ENCODE data around the gene CD79A. TPM values are rescaled to one million over a fixed set of nuclear protein-coding genes. Genes with fewer than 3 reads are reported as not detected.

CD79A gene
- total RNA-seq (under 1 TPM; 0.22 to 0.59 TPM), polyA plus RNA-seq (ENCODE audit: insufficient read length in 2 of 2) (under 1 TPM in 1 of 2 donors, not detected in 1; 0.44 TPM)
- long read RNA-seq, donor 1: 0 reads
- long read RNA-seq, donor 2: 0 reads
- long read RNA-seq, donor 3: 0 reads
- long read RNA-seq, donor 4: 0 reads

DNA sequence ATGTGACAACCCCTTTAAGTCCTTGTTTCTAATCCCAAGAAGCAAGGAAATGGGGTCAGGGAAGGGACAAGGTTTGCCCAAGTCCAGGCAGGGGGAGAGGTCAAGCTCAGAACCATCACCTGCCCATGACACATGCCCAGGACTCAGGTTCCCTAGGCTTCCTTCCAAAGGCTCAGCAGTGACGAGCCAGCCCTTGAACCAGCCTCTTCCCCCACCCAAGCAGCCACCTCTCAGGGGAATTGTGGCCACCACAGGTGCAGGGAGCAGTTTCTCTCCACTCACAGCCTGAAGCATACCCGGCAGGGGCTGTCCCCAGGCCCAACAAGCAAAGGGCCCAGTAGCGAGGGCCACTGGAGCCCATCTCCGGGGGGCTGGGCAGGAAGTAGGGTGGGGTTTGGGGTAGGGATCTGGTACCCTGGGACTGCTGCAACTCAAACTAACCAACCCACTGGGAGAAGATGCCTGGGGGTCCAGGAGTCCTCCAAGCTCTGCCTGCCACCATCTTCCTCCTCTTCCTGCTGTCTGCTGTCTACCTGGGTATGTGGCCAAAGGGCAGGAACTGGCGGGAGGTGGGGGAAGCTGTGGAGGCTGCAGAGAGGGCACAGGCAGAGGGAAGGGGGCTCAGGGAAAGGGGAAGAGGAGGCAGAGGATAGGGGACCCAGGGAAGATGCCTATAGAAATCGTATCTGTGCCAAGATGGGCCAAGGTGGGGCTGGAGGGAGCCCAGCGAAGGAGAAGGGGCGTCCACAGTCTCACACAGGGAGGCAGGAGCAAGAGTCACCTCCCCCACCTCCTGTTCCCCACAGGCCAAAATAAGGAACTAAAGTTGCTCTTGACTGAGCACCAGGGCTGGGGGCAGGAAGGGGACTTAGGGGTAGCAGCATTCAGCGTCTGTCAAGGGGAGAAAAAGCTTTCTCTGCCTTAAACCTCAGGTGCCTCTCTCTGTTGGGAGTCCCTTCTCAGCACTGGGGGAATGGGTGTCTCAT lies at the start of gene CD79A:
CD79A (plus strand) TSS at position 433 of the 986 bp plus-strand sequence; CDS start at position 459, 26 bp downstream.
- Histone ChIP-seq H3K4me3 (ENCODE audit: low read depth, low read length) (no peak within 1 kb of the TSS), H3K9me3 (ENCODE audit: control insufficient read depth, insufficient read depth, low read length) (no peaks in the 10 kb centered on the region), H3K27ac (ENCODE audit: low read depth, low read length) (no peak within 1 kb of the TSS), H3K27me3 (ENCODE audit: control insufficient read depth, insufficient read depth, low read length) (peaks cover 3% of the 10 kb centered on the region), H3K4me1 (ENCODE audit: control insufficient read depth, insufficient read depth, low read length) (peaks cover 3% of the 10 kb centered on the region), H3K36me3 (ENCODE audit: control insufficient read depth, insufficient read depth, low read length) (peaks cover 13% of the 10 kb centered on the region)
- WGBS (ENCODE audit: insufficient coverage): 45% methylated on average over 4 of the region's 9 CpGs
- DNase-seq (ENCODE audit: low read depth in 4 of 6, low spot score in 6 of 6): no peak

DNA sequence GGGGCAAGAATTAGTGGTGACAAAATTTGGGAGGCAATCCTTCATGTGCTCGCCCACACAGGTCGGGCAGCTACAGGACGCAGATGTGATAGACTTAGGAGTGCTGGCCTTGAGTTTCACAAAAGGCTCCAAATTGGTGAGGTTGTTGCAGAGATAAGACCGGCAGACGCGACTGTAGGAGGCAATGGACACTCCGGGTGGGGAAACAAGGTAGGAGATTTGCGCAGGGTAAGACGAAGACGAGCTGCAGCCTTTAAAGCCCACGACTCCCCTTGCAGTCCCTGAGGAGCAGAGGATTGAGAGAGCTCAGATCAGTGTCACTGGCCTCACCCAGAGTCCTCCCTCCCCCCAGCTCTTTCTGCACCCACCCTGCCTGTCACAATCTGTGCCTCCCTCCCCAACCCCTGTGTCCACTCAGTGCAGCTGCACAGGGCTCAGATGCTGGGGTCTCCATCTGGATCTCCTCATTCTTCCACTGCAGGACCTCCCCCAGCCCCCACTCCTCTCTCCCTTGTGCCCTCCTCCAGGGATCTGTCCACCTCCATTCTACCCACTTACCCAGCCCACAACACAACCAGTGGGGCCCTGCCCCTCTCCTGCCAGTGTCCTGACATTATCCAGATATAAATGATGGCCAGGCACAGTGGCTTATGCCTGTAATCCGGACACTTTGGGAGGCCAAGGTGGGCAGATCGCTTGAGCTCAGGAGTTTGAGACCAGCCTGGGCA lies 38.9 kb upstream of the CD79A start:
- Histone ChIP-seq H3K4me3 (ENCODE audit: low read depth, low read length) (no peak overlapping the region), H3K36me3 (ENCODE audit: control insufficient read depth, insufficient read depth, low read length) (no peaks in the 10 kb centered on the region), H3K9me3 (ENCODE audit: control insufficient read depth, insufficient read depth, low read length) (no peaks in the 10 kb centered on the region), H3K27ac (ENCODE audit: low read depth, low read length) (no peak overlapping the region), H3K27me3 (ENCODE audit: control insufficient read depth, insufficient read depth, low read length) (peaks cover 4% of the 10 kb centered on the region), H3K4me1 (ENCODE audit: control insufficient read depth, insufficient read depth, low read length) (no peaks in the 10 kb centered on the region)
- DNase-seq (ENCODE audit: low read depth in 4 of 6, low spot score in 6 of 6): no peak
- WGBS (ENCODE audit: insufficient coverage): 56% methylated on average over 7 of the region's 13 CpGs

- 72% methylated on average over 2 of the region's 2 CpGs for WGBS (ENCODE audit: insufficient coverage)
- H3K4me1 ChIP-seq (ENCODE audit: control insufficient read depth, insufficient read depth, low read length): no peaks in the 10 kb centered on the region
- no peaks in the 10 kb centered on the region for H3K36me3 ChIP-seq (ENCODE audit: control insufficient read depth, insufficient read depth, low read length)
- no peaks in the 10 kb centered on the region for H3K9me3 ChIP-seq (ENCODE audit: control insufficient read depth, insufficient read depth, low read length)
- DNase-seq (ENCODE audit: low read depth in 4 of 6, low spot score in 6 of 6): no peak
- peaks cover 4% of the 10 kb centered on the region for H3K27me3 ChIP-seq (ENCODE audit: control insufficient read depth, insufficient read depth, low read length)
- H3K27ac ChIP-seq (ENCODE audit: low read depth, low read length): no peak overlapping the region
- no peak overlapping the region for H3K4me3 ChIP-seq (ENCODE audit: low read depth, low read length)
Measured at GRCh38 chr19:41839211-41839610, 37.9 kb upstream of the CD79A start.

GRCh38 chr19:41843371-41843770 lies 33.7 kb upstream of the CD79A start:
- H3K27ac ChIP-seq (ENCODE audit: low read depth, low read length): no peak overlapping the region
- no peaks in the 10 kb centered on the region for H3K36me3 ChIP-seq (ENCODE audit: control insufficient read depth, insufficient read depth, low read length)
- DNase-seq (ENCODE audit: low read depth in 4 of 6, low spot score in 6 of 6): no peak
- WGBS (ENCODE audit: insufficient coverage): 85% methylated on average over 7 of the region's 7 CpGs
- peaks cover 3% of the 10 kb centered on the region for H3K27me3 ChIP-seq (ENCODE audit: control insufficient read depth, insufficient read depth, low read length)
- no peaks in the 10 kb centered on the region for H3K9me3 ChIP-seq (ENCODE audit: control insufficient read depth, insufficient read depth, low read length)
- H3K4me3 ChIP-seq (ENCODE audit: low read depth, low read length): no peak overlapping the region
- H3K4me1 ChIP-seq (ENCODE audit: control insufficient read depth, insufficient read depth, low read length): no peaks in the 10 kb centered on the region

- Histone ChIP-seq H3K27ac (ENCODE audit: low read depth, low read length) (no peak within 1 kb of the TSS), H3K4me3 (ENCODE audit: low read depth, low read length) (no peak within 1 kb of the TSS), H3K27me3 (ENCODE audit: control insufficient read depth, insufficient read depth, low read length) (no peaks in the 10 kb centered on the region), H3K36me3 (ENCODE audit: control insufficient read depth, insufficient read depth, low read length) (no peaks in the 10 kb centered on the region), H3K4me1 (ENCODE audit: control insufficient read depth, insufficient read depth, low read length) (no peaks in the 10 kb centered on the region), H3K9me3 (ENCODE audit: control insufficient read depth, insufficient read depth, low read length) (no peaks in the 10 kb centered on the region)
- DNase-seq (ENCODE audit: low read depth in 4 of 6, low spot score in 6 of 6): no peak
- 76% methylated on average over 30 of the region's 30 CpGs for WGBS (ENCODE audit: insufficient coverage)
Measured at GRCh38 chr19:41844601-41845000, 32.5 kb upstream of the CD79A start, which contains the start of gene LYPD4. Gene LYPD4, minus strand, starts transcription at chr19:41844683. Its CDS starts 5,398 bp downstream, at chr19:41839285.

GRCh38 chr19:41845001-41845050 lies 32.3 kb upstream of the CD79A start, which contains the start of gene DMRTC2:
Gene DMRTC2, plus strand, starts transcription at chr19:41845042. Its CDS starts 2,387 bp downstream, at chr19:41847429.
- no peak within 1 kb of the TSS for H3K27ac ChIP-seq (ENCODE audit: low read depth, low read length)
- 93% methylated on average over 3 of the region's 3 CpGs for WGBS (ENCODE audit: insufficient coverage)
- H3K4me3 ChIP-seq (ENCODE audit: low read depth, low read length): no peak within 1 kb of the TSS
- H3K4me1 ChIP-seq (ENCODE audit: control insufficient read depth, insufficient read depth, low read length): no peaks in the 10 kb centered on the region
- no peaks in the 10 kb centered on the region for H3K27me3 ChIP-seq (ENCODE audit: control insufficient read depth, insufficient read depth, low read length)
- no peak for DNase-seq (ENCODE audit: low read depth in 4 of 6, low spot score in 6 of 6)
- H3K9me3 ChIP-seq (ENCODE audit: control insufficient read depth, insufficient read depth, low read length): no peaks in the 10 kb centered on the region
- no peaks in the 10 kb centered on the region for H3K36me3 ChIP-seq (ENCODE audit: control insufficient read depth, insufficient read depth, low read length)

- 91% methylated on average over 10 of the region's 23 CpGs for WGBS (ENCODE audit: insufficient coverage)
- no peaks in the 10 kb centered on the region for H3K4me1 ChIP-seq (ENCODE audit: control insufficient read depth, insufficient read depth, low read length)
- DNase-seq (ENCODE audit: low read depth in 4 of 6, low spot score in 6 of 6): no peak
- no peak overlapping the region for H3K27ac ChIP-seq (ENCODE audit: low read depth, low read length)
- H3K4me3 ChIP-seq (ENCODE audit: low read depth, low read length): no peak overlapping the region
- no peaks in the 10 kb centered on the region for H3K36me3 ChIP-seq (ENCODE audit: control insufficient read depth, insufficient read depth, low read length)
- H3K9me3 ChIP-seq (ENCODE audit: control insufficient read depth, insufficient read depth, low read length): no peaks in the 10 kb centered on the region
- H3K27me3 ChIP-seq (ENCODE audit: control insufficient read depth, insufficient read depth, low read length): no peaks in the 10 kb centered on the region
Measured at GRCh38 chr19:41845051-41845590, 32.0 kb upstream of the CD79A start.

DNA sequence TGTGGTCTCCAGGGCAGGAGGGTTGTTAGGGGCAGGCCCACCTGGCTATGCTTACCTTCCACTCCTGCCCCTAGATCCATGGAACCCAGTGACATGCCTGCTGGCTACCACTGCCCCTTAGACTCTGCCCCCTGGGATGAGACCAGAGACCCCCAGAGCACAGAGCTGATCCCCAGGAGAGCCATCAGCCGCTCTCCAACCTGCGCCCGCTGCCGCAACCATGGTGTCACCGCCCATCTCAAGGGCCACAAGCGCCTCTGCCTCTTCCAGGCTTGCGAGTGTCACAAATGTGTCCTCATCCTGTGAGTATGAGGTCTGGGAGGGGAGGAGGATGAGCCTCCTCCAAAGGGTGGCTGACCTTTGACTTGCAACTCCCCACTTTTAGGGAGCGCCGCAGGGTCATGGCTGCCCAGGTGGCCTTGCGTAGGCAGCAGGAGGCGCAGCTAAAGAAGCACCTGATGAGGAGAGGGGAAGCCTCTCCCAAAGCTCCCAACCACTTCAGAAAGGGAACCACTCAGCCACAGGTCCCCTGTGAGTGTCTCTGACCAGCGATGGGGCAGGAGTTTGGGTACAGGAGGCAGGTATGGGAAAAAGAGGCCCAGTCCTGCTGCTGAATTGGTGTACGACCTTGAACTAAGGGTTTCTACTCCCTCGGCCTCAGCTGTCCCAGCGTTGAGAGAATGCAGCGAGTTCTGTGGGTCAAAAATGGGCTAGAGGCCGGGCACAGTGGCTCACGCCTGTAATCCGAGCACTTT lies 29.6 kb upstream of the CD79A start:
- Histone ChIP-seq H3K4me1 (ENCODE audit: control insufficient read depth, insufficient read depth, low read length) (no peaks in the 10 kb centered on the region), H3K9me3 (ENCODE audit: control insufficient read depth, insufficient read depth, low read length) (no peaks in the 10 kb centered on the region), H3K27me3 (ENCODE audit: control insufficient read depth, insufficient read depth, low read length) (no peaks in the 10 kb centered on the region), H3K4me3 (ENCODE audit: low read depth, low read length) (no peak overlapping the region), H3K36me3 (ENCODE audit: control insufficient read depth, insufficient read depth, low read length) (no peaks in the 10 kb centered on the region), H3K27ac (ENCODE audit: low read depth, low read length) (no peak overlapping the region)
- DNase-seq (ENCODE audit: low read depth in 4 of 6, low spot score in 6 of 6): no peak
- WGBS (ENCODE audit: insufficient coverage): 91% methylated on average over 14 of the region's 19 CpGs

DNA sequence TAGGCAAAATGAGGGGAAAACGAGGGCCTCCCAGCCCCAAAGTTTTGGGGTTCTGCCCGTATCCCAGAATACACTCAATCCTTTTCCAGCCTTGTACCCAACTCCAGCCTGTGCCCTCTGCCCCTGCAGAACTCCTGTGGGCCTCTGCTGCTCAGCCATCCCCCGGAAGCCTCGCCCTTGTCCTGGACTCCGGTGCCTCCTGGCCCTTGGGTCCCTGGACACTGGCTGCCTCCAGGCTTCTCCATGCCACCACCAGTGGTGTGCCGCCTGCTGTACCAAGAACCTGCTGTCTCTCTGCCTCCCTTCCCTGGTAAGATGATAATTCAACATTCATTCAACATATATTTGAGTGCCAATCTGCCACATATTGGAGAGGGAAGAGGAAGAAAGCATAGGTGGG lies 28.4 kb upstream of the CD79A start:
- Histone ChIP-seq H3K4me1 (ENCODE audit: control insufficient read depth, insufficient read depth, low read length) (no peaks in the 10 kb centered on the region), H3K9me3 (ENCODE audit: control insufficient read depth, insufficient read depth, low read length) (no peaks in the 10 kb centered on the region), H3K27ac (ENCODE audit: low read depth, low read length) (no peak overlapping the region), H3K4me3 (ENCODE audit: low read depth, low read length) (no peak overlapping the region), H3K27me3 (ENCODE audit: control insufficient read depth, insufficient read depth, low read length) (peaks cover 2% of the 10 kb centered on the region), H3K36me3 (ENCODE audit: control insufficient read depth, insufficient read depth, low read length) (no peaks in the 10 kb centered on the region)
- DNase-seq (ENCODE audit: low read depth in 4 of 6, low spot score in 6 of 6): no peak
- 82% methylated on average over 5 of the region's 6 CpGs for WGBS (ENCODE audit: insufficient coverage)

Data from spinal cord (tissue), 10 donors.